Adrenal gland (tissue), 5 donors: ENCODE data around the gene RAB12.

Experiments used
- CTCF ChIP-seq, 6 experiments: fragments of 450-650 bp in 4 of 6; fragments of 200-600 bp in 2 of 6; sonication (generic) in 1 of 6; IDR thresholded peaks; 1 replicate in 5 of 6; 2 replicates in 1 of 6; pipeline versions ENCODE4 v1.5.1 to v1.8.0; 2016 to 2021; ENCODE audit warnings: antibody characterized with exemption in 6 of 6, mild to moderate bottlenecking in 2 of 6, moderate library complexity in 1 of 6
- POLR2A ChIP-seq, 2 donors: fragments of 450-650 bp; IDR thresholded peaks; one replicate each; pipeline ENCODE4 v1.6.1; 2017; ENCODE audit warnings: antibody characterized with exemption in 2 of 2, mild to moderate bottlenecking in 2 of 2, moderate library complexity in 1 of 2
- donor health status: DM: no; HTN: no; CAD: no.

GRCh38 chr18:8688816-8689215 lies 79.6 kb downstream of the RAB12 start:
- TF ChIP-seq CTCF (IDR thresholded peaks at IDR 0.05) (no peak), POLR2A (IDR thresholded peaks at IDR 0.05) (no peak)
